ENCODE results near the gene C2. TPM values are rescaled to one million over a fixed set of nuclear protein-coding genes. Genes with fewer than 3 reads are reported as not detected.

The C2 gene
- total and polyA plus RNA-seq, 2 experiments from 2014 or later = 1.4 to 2.1 TPM

DNA sequence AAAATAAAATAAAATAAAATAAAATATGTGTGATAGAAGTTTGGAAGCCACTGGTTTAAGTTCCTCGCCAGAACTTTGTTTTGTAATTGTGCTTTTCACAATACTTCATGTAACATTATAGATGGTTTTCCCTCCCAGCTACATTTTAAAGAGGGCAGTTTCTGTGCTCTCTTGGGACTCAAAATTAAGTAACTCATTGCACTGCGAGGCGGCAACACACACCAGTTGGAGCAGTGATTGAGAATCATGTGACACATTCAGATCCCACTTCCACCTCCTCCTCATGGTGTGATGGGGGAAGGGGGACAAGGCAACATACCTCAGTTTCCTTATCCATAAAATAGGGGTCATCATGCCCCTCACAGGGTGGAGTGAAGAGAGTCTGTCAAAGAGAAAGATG lies 7.5 kb downstream of the C2 start:
- Histone ChIP-seq H3K9ac (no peak overlapping the region), H3K9me3 (ENCODE audit: low read depth) (no peaks in the 10 kb centered on the region), H3K36me3 (ENCODE audit: low read depth) (no peaks in the 10 kb centered on the region), H3K79me2 (ENCODE audit: insufficient read depth) (no peaks in the 10 kb centered on the region), H3F3A (ENCODE audit: insufficient read depth) (no peaks in the 10 kb centered on the region), H3K4me2 (ENCODE audit: unreplicated experiment) (no peak overlapping the region), H3K27ac (no peak overlapping the region), H3K9me2 (ENCODE audit: insufficient read depth) (no peaks in the 10 kb centered on the region), H3K27me3 (replicated peaks; ENCODE audit: insufficient read depth) (no peaks in the 10 kb centered on the region), H3K4me1 (ENCODE audit: insufficient read depth) (no peaks in the 10 kb centered on the region), H3K4me3 (no peak overlapping the region), H2AFZ (no peak overlapping the region), H4K20me1 (ENCODE audit: insufficient read depth) (no peaks in the 10 kb centered on the region)
- no peak for DNase-seq
- WGBS, 2 experiments (ENCODE audit: low coverage in 1 of 2, low lambda C conversion rate in 2 of 2, missing lambda C conversion rate in 2 of 2) = 85 to 89% methylated on average over 3 of the region's 3 CpGs
- no peak for TF ChIP-seq EZH2phosphoT487 (IDR thresholded peaks at IDR 0.05; ENCODE audit: insufficient read depth, low read depth)
- TF ChIP-seq EZH2 (IDR thresholded peaks at IDR 0.05; ENCODE audit: insufficient read depth, poor library complexity, severe bottlenecking) = no peak
- in situ Hi-C loops (cut with MboI) = no loop called here

DNA sequence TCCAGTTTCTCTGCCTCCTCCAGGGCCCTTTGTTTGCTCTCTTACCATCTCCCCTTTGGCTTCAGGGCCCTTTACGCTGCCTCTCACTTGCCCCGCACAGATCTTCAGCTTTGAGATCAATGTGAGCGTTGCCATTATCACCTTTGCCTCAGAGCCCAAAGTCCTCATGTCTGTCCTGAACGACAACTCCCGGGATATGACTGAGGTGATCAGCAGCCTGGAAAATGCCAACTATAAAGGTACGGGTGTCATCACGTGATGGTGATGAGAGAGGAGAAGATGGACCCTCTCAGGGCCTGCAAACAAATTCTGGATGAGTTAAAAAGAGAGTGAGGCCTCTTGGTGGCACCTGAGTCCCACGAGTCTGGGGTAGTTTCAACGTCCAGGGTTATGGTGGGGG lies 8.3 kb downstream of the C2 start:
- Histone ChIP-seq H3K27ac (no peak overlapping the region), H3K36me3 (ENCODE audit: low read depth) (no peaks in the 10 kb centered on the region), H3K9ac (no peak overlapping the region), H3K4me1 (ENCODE audit: insufficient read depth) (no peaks in the 10 kb centered on the region), H3K9me2 (ENCODE audit: insufficient read depth) (no peaks in the 10 kb centered on the region), H3K9me3 (ENCODE audit: low read depth) (no peaks in the 10 kb centered on the region), H3K4me2 (ENCODE audit: unreplicated experiment) (no peak overlapping the region), H3K79me2 (ENCODE audit: insufficient read depth) (no peaks in the 10 kb centered on the region), H3K4me3 (no peak overlapping the region), H3F3A (ENCODE audit: insufficient read depth) (no peaks in the 10 kb centered on the region), H3K27me3 (replicated peaks; ENCODE audit: insufficient read depth) (no peaks in the 10 kb centered on the region), H2AFZ (no peak overlapping the region), H4K20me1 (ENCODE audit: insufficient read depth) (no peaks in the 10 kb centered on the region)
- TF ChIP-seq EZH2phosphoT487 (IDR thresholded peaks at IDR 0.05; ENCODE audit: insufficient read depth, low read depth) (no peak), EZH2 (IDR thresholded peaks at IDR 0.05; ENCODE audit: insufficient read depth, poor library complexity, severe bottlenecking) (no peak)
- 77 to 79% methylated on average over 9 of the region's 9 CpGs for WGBS, 2 experiments (ENCODE audit: low coverage in 1 of 2, low lambda C conversion rate in 2 of 2, missing lambda C conversion rate in 2 of 2)
- in situ Hi-C loops (cut with MboI) = no loop called here
- DNase-seq = no peak

- TF ChIP-seq EZH2phosphoT487 (IDR thresholded peaks at IDR 0.05; ENCODE audit: insufficient read depth, low read depth) = no peak
- no peak for TF ChIP-seq EZH2 (IDR thresholded peaks at IDR 0.05; ENCODE audit: insufficient read depth, poor library complexity, severe bottlenecking)
These were observed 12.7 kb downstream of the C2 start for GRCh38 chr6:31940256-31940664.

GRCh38 chr6:31943742-31944141 lies 16.2 kb downstream of the C2 start:
- in situ Hi-C loops (cut with MboI) = no loop called here
- DNase-seq = no peak
- H3F3A ChIP-seq (ENCODE audit: insufficient read depth) = no peaks in the 10 kb centered on the region
- no peak for TF ChIP-seq EZH2 (IDR thresholded peaks at IDR 0.05; ENCODE audit: insufficient read depth, poor library complexity, severe bottlenecking)
- TF ChIP-seq EZH2phosphoT487 (IDR thresholded peaks at IDR 0.05; ENCODE audit: insufficient read depth, low read depth) = no peak
- no peak overlapping the region for H2AFZ ChIP-seq
- no peaks in the 10 kb centered on the region for H3K9me2 ChIP-seq (ENCODE audit: insufficient read depth)
- no peaks in the 10 kb centered on the region for H4K20me1 ChIP-seq (ENCODE audit: insufficient read depth)
- WGBS, 2 experiments (ENCODE audit: low coverage in 1 of 2, low lambda C conversion rate in 2 of 2, missing lambda C conversion rate in 2 of 2) = 62 to 66% methylated on average over 3 of the region's 3 CpGs
- H3K36me3 ChIP-seq (ENCODE audit: low read depth) = no peaks in the 10 kb centered on the region
- H3K4me2 ChIP-seq (ENCODE audit: unreplicated experiment) = no peak overlapping the region
- no peak overlapping the region for H3K4me3 ChIP-seq
- H3K27me3 ChIP-seq (replicated peaks; ENCODE audit: insufficient read depth) = no peaks in the 10 kb centered on the region
- H3K79me2 ChIP-seq (ENCODE audit: insufficient read depth) = no peaks in the 10 kb centered on the region
- peaks cover 13% of the 10 kb centered on the region for H3K4me1 ChIP-seq (ENCODE audit: insufficient read depth)
- no peak overlapping the region for H3K27ac ChIP-seq
- no peaks in the 10 kb centered on the region for H3K9me3 ChIP-seq (ENCODE audit: low read depth)
- H3K9ac ChIP-seq = no peak overlapping the region

More at GRCh38 chr6:31940256-31940664, 12.7 kb downstream of the C2 start:
- Histone ChIP-seq H3F3A (ENCODE audit: insufficient read depth) (no peaks in the 10 kb centered on the region), H3K27ac (no peak overlapping the region), H3K9ac (no peak overlapping the region), H3K4me3 (no peak overlapping the region), H3K9me3 (ENCODE audit: low read depth) (no peaks in the 10 kb centered on the region), H2AFZ (no peak overlapping the region), H3K4me2 (ENCODE audit: unreplicated experiment) (no peak overlapping the region), H3K79me2 (ENCODE audit: insufficient read depth) (no peaks in the 10 kb centered on the region), H3K9me2 (ENCODE audit: insufficient read depth) (no peaks in the 10 kb centered on the region), H3K27me3 (replicated peaks; ENCODE audit: insufficient read depth) (no peaks in the 10 kb centered on the region), H3K4me1 (ENCODE audit: insufficient read depth) (peaks cover 3% of the 10 kb centered on the region), H4K20me1 (ENCODE audit: insufficient read depth) (no peaks in the 10 kb centered on the region), H3K36me3 (ENCODE audit: low read depth) (no peaks in the 10 kb centered on the region)
- peak; percentile 23 for DNase-seq
- in situ Hi-C loops (cut with MboI) = no loop called here
- WGBS, 2 experiments (ENCODE audit: low coverage in 1 of 2, low lambda C conversion rate in 2 of 2, missing lambda C conversion rate in 2 of 2) = 27 to 28% methylated on average over 6 of the region's 6 CpGs

GRCh38 chr6:31945154-31945506 lies 17.6 kb downstream of the C2 start:
- Histone ChIP-seq H3K4me2 (ENCODE audit: unreplicated experiment) (peak overlapping the region; percentile 81), H3K36me3 (ENCODE audit: low read depth) (no peaks in the 10 kb centered on the region), H3K9me3 (ENCODE audit: low read depth) (no peaks in the 10 kb centered on the region), H3F3A (ENCODE audit: insufficient read depth) (peaks cover 7% of the 10 kb centered on the region; the same call in 1 of the 2 replicates), H3K9ac (peak overlapping the region; percentile 64), H3K79me2 (ENCODE audit: insufficient read depth) (no peaks in the 10 kb centered on the region), H3K27me3 (replicated peaks; ENCODE audit: insufficient read depth) (no peaks in the 10 kb centered on the region), H3K4me1 (ENCODE audit: insufficient read depth) (peaks cover 18% of the 10 kb centered on the region), H3K9me2 (ENCODE audit: insufficient read depth) (no peaks in the 10 kb centered on the region), H4K20me1 (ENCODE audit: insufficient read depth) (no peaks in the 10 kb centered on the region), H3K4me3 (peak overlapping the region; percentile 70), H2AFZ (peak overlapping the region; percentile 93), H3K27ac (peak overlapping the region; percentile 87)
- in situ Hi-C loops (cut with MboI) = no loop called here
- DNase-seq = no peak
- TF ChIP-seq EZH2phosphoT487 (IDR thresholded peaks at IDR 0.05; ENCODE audit: insufficient read depth, low read depth) (no peak), EZH2 (IDR thresholded peaks at IDR 0.05; ENCODE audit: insufficient read depth, poor library complexity, severe bottlenecking) (no peak)
- 53 to 63% methylated on average over 9 of the region's 9 CpGs for WGBS, 2 experiments (ENCODE audit: low coverage in 1 of 2, low lambda C conversion rate in 2 of 2, missing lambda C conversion rate in 2 of 2)
